HG03280 (cell line): Measurements from ENCODE around the gene FOCAD.

ENCODE experiments used
- ATAC-seq: cut with Tn5 transposase; IDR thresholded peaks from one replicate; pipeline ENCODE4 v1.9.1; 2021; ENCODE audit warnings: mild to moderate bottlenecking, moderate library complexity; ENCODE audit not compliant: unreplicated experiment

FOCAD gene

DNA sequence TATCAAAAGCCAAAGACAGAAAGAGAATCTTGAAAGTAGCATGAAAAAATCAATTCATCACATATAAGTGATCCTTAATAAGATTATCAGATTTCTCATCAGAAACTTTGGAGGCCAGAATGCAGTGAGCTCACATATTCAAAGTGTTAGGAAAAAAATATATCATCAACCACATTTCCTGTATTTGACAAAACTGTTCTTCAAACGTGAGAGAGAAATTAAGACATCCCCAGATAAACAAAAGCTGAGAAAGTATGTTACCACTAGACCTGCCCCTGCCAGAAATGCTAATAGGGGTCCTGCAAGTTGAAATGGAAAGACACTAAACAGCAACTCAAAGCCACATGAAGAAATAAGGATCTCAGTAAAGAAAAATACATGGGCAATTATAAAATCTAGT lies 317.5 kb downstream of the FOCAD start:
- ATAC-seq = no peak

DNA sequence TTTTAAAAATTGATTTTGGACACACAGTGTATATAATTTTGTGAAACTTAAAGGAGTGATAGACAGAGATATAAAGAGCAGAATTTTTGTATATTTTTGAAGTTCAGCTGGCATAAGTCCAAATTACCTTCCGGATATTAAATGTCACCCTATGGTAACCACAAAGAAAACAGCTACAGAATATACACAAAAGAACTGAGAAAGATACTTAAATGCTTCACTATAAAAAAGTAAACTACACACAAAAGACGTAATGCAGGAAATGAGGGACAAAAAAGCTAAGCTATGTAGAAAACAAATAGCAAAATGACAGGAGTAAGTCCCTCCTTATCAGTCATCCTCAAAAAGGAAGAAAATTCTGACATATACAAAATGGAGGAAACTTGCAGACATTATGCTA lies 318.0 kb downstream of the FOCAD start:
- no peak for ATAC-seq

DNA sequence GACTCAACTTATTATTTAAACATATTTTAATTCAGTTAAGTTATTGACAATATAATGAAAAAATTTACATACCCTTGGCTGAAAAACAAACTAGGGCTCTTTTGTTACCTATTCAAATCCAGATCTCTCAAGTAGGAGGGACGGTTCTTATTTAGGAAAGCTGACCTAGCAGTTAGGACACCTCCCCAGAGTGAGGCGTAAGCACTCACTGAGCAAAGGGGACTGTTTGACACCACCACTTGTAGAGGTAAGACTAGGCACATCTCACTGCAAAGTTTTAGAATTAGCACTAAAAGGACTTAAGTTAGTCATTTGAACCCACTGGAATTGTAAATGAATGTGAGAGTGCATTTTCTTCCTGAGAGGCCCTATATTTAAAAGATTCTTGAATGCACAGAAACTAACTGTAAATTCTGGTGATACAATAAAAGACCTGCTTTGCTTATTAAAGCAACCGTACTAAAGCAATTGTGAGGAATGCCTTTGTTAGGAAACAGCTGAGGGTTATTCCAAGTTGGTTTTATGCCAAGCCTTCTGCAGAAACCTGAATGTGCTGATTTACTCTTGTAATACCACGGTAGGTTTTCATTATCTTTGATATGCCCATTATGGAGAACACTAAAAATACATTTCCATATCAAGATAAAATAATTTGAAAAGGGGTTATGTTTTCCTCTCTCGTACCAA lies 331.2 kb downstream of the FOCAD start:
- ATAC-seq = no peak

DNA sequence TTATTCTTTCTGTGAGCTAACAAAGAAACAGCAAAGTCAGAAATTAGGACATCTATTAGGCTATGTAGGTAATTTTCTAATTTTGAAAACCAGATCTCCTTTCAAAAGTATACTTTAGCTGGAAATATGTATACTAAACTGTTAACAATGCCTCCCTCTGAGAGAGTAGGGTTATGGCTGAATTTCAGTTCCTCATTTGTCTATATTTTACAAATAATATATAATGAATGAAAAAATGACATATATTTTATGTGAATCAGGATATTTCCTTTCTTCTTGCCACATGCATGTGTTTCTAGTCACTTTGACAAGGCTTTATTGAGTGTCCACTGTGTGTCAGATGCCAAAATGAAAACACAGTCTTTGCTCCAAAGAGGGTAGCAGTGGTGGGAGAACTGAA lies 331.9 kb downstream of the FOCAD start:
- ATAC-seq = no peak

DNA sequence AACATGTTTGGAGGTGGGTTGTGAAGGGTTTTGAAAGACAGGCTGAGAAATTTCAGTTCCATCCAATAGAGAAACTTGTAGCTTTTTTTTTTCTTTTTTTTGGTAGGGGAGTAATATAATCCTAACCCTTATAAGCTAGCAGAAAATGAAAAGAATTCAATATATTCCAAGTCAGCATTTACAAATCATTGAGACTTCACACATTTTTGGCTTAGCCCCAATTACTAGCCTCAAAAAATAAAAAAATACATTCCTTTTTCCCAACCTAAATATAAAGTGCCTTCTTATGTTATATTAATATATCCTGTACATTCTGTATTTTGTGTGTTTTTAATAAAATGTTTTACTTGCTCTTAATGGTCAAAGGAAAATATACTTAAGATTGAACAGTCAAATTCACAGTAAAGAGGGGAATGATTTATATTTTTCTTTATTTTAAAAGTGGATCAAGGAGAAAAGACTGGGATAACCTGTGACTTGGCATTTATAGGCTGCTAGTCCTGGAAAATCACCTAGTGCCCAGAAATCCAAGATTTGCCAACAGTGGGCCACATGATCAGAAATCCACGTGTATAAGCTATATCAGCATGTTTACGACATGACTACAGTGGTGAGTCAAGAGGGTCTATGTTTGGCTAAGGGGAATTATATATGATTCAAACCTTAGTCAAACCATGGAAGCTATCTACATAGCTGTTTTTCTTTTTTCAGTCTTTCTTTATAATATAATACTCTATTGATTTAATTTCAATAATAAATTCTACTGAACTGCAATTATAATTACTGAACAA lies 332.8 kb downstream of the FOCAD start:
- no peak for ATAC-seq

DNA sequence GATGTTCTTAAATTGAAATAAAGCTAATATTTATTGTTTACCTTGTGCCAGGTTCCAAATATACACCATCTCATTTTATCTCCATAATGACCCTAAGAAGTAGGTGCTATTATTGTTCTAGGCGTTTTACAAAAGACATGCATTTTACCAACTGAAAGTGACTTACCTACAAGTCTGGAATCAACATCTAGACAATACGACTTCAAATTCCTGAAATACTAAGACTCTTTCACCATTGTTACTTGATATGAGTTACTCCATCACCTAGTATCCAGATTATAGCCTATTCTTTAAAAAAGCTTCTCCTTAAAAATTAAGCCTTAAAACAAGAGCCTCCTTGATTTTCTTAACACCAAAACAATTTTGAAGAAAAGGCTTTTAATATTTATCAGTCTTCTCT lies 334.1 kb downstream of the FOCAD start:
- no peak for ATAC-seq

DNA sequence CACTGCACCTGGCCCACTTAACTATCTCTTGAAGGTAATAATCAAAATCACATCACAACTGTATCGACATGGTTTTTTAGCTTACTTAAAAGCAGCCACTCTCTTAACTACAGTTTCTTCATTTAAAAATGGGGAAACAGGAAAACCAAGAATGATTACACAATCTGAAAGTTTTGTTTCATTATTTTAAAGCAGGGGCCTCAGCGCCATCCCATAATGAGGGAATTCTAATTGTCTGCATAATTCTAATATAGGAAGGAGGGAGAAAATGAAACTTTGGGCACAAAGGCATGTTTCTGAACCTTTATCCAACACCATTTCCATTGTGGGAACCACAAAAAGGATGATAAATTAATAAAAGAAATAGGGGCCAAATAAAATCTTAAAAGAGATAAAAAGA lies 339.8 kb downstream of the FOCAD start:
- ATAC-seq = no peak

DNA sequence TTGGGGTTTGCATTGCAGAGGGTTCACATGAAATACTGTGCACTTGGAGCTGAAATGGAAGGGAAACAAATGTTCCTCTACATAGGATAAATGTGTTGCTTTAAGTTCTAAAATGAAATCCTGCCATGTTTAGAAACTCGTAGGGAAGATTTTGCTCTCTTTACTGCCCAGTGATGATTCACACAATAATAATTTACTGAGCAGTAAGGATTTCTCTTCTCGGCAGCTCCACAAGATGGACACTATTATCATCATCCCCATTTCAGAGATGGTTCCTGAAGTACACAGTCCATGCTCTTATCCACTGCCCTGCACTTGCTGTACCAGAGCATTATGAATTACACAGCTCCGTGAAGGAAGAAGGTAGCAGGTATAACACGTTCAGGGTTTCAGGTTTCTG lies 343.2 kb downstream of the FOCAD start:
- no peak for ATAC-seq

DNA sequence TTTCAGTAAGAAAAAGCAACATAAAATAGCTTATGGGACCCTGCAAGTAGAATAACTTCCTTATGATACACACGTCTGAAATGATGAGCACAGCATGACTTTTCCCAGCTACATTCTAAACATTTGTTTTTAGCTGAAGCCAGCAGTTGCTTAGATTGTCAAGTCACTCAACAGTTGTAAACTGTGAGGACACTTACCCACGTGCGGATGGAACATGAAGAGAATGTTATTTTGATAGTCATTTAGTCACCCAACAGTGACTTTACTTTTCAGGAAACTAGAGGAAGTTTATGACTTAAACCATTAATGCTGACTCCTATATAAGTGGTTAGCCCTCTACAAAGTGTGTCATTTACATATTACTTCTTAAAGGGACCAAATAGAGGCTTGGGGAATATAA lies 344.4 kb downstream of the FOCAD start:
- ATAC-seq = no peak

DNA sequence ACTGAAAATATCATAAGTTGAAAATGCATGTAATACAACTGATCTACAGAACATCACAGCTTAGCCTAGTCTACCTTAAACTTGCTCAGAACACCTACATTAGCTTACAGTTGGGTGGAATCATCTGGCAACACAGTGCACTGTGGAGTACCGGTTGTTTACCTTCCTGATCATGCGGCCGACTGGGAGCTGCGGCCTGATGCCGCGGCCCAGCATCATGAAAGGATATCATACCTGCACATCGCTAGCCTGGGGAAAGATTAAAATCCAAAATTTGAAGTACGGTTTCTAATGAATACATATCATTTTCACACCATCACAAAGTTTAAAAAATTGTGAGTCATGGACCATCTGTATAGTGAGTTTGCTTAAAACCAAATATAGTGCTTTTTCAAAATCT lies 345.6 kb downstream of the FOCAD start:
- no peak for ATAC-seq

DNA sequence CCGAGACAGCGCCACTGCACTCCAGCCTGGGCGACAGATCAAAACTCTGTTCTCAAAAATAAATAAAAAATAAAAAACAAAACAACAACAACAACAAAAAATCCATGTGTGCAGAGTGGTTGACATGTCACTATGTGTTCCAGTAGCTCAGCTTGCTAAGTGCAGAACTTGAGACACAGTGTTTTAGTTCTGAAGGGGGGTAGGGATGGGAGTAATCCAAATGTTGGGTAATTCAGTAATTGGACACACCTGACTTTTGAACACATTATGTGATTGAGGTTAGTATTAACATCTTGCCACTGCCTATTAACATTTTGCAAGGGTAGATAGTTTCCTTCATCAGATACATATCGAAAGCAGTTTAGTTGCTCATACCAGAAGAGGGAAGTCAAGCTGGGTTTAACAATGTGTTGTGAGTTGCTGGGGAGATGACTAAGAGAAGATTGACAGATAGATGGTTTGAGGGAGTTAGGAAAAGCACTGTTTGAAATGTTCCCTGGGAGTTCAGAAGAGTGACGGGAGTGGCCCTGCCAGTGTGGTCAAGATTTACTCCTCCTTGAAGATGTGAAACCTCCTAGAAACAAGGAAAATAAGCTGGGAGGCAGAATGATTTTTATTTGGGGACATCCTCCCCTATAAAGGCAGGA lies 346.5 kb downstream of the FOCAD start:
- peak; percentile 72 for ATAC-seq

DNA sequence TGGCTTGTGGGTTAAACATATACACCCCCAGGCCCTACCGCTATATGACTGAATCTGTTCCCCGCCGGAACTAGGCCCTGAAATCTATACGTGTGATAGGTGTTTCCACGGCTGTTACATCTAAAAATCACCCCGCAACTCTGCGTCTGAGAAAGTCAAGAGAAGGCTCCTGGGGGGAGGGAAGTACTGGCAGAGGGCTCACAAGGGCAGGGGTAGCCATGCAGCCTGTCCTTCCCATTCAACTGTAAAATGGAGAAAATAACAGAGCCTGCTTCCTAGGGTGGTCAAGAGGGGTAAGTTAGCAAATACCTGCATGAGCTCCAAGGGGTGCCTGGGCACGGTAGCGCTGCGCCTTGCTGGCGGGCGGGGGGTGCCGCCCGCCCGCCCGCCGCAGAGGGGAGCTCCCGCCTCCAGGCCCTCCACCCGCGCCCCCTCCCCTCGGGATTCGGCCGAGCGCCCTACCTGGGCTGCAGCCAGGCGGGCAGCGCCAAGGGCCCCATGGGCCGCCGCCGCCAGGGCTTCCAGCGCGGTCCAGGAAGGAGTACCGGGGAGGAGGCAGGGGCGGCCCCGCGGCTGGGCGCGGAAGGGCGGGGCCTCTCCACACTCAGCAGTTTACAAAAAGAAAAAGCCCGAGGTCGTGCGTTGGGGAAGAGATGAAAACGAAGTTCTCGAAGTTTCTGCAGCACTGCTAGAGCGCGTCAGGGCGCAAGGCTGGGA lies 347.2 kb downstream of the FOCAD start, which contains the start of gene HACD4:
Gene HACD4 (minus strand): TSS at position 550 of the 717 bp plus-strand sequence. CDS start 50 bp downstream, at position 500.
- peak; percentile 83 for ATAC-seq

DNA sequence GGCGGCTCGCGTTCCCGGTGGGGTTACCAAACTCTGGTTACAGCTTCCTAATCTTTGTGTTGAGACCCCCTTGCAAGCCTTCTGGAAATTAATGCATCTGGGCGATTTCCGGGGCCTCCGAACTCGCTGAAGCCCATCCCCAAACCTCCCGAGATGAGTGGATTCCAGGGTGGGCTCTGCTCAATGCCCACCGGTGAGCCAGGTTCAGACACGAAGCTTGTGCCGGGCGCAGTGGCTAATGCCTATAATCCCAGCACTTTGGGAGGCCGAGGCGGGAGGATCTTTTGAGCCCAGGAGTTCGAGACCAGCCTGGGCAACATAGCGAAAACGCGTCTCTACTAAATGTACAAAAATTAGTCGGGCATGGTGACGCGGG lies 347.7 kb downstream of the FOCAD start:
- ATAC-seq = no peak

DNA sequence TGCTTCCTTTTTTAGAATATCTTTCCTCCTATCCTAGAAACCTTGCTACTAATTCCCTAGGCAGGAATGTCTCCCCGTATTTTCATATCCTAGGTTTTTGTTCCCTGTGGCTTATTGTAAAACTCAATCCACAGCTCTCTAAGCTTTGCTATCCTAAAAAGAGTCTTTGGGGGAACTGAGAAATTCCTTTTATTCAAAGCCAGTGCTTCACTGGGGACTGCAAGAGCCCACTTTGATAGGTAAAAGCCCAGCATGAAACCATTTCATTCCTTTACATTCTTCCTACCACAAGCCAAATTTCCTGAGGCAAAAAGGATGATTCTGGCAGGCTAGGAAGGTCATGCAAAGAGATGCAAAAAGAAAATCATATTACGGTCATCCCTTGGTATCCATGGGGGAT lies 353.2 kb downstream of the FOCAD start:
- ATAC-seq = no peak

DNA sequence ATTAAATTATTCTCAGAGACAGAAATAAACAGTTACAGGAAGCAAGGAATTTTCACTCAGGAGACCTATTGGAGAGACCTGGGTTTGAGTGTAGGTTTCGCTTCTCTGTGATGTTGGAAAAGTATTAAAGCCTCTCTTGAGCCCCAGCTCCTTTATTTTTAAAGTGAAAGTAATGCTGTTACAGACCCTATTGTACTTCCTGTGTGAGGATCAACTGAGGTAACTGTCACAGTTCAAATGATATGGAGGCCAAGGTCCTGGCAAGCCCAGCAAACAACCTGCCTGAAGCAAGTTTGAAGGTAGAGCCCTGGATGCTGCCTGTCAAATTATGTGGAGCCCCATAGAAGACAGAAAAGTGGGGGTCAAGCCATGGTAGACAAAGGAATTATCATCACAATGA lies 355.2 kb downstream of the FOCAD start:
- ATAC-seq = no peak

DNA sequence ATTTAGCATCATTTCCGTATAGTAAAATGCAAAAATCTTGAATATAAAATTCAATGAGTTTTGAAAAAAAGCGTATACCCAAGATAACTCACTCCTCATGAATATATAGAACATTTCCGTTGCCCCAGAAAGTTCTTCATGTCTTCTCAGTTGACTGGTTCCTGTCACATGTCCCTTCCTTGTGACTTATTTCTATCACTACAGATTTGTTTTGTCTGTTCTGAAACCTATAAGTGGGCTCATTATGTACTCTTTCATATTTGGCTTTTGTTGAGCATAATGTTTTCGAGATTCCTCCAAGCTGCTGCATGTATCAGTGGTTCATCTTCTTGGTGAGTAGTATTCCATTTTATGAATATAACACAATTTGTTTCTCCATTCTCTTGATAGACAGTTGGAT lies 358.4 kb downstream of the FOCAD start:
- ATAC-seq = no peak

DNA sequence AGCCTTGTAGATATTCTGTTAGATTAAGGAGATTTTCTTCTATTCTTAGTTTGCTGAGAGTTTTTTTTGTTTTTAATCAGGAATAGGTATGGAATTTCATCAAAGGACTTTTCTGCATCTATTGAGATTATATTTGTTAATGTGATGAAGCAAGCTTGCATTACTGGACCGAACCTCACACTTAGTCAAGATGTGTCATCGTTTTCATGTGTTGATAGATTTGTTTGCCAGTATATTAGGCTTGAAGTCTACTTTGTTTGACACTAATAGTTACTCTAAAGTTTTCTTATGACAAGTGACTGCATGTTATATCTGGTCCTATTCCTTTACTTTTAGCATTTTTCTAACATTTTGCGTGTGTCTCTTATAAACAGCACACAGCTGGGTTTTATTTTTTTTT lies 359.8 kb downstream of the FOCAD start:
- ATAC-seq = no peak
